ENCODE data around the gene PPM1L.
"Not testable (repeated sequence)": the region's sequence is repeated elsewhere in the genome, so short reads cannot be mapped to it uniquely, and the experiment has no call there.

The PPM1L gene

DNA sequence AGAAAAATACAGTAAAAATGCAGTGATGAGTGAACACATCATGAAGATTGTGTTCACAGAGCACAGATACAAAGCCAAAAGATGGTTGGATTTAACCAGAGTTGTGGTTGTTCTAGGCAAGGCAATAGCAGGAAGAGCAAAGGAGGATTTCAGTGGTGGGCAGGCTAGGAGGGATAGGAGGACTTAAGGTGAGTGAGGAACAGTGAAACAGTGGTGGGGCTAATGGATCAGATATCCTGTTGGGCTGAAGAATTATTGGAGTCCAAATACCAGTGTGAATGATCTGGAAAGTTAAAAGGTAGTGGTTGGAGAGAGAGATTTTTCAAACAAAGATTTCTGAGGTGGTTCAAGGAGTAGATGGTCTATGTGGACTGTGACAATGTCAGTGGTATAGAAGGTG, 240.8 kb downstream of the PPM1L start:
- H3K9me3 ChIP-seq (ENCODE audit: low read length): no peaks in the 10 kb centered on the region
- H3K4me1 ChIP-seq (ENCODE audit: insufficient read depth, low read length): no peaks in the 10 kb centered on the region

DNA sequence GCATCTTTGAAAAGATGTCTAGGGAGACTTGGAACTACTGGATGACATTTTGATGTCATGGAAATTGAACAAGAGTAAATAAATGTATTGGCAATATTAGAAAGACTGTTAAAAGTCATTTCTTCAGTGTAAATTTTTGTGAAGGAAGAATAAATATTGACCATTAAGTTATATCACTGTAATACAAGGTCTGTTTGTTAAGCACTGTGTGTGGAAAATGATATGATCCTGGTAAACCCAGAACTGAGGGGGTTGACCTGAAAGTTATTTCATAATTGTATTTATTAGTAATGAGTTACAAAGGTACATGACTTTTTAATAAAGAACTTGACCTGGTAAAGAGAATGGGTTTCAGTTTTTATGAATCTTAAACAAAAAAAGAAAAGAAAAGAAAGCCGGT, 242.6 kb downstream of the PPM1L start:
- Histone ChIP-seq H3K36me3 (ENCODE audit: insufficient read depth, low read length) (no peaks in the 10 kb centered on the region), H3K27me3 (ENCODE audit: control insufficient read depth in 1 of 2, insufficient read depth in 2 of 2, low read length in 2 of 2) (no peaks in the 10 kb centered on the region), H3K9ac (ENCODE audit: low read length) (no peak overlapping the region), H3K4me1 (ENCODE audit: insufficient read depth, low read length) (no peaks in the 10 kb centered on the region), H3K27ac (ENCODE audit: low read depth, low read length) (no peak overlapping the region), H3K9me3 (ENCODE audit: low read length) (no peaks in the 10 kb centered on the region), H3K4me3 (ENCODE audit: low read depth in 1 of 2, low read length in 2 of 2) (no peak overlapping the region)

More for the DNA sequence above, 240.8 kb downstream of the PPM1L start:
- H3K27ac ChIP-seq (ENCODE audit: low read depth, low read length): no peak overlapping the region
- H3K4me3 ChIP-seq (ENCODE audit: low read depth in 1 of 2, low read length in 2 of 2): no peak overlapping the region
- no peak overlapping the region for H3K9ac ChIP-seq (ENCODE audit: low read length)
- no peaks in the 10 kb centered on the region for H3K36me3 ChIP-seq (ENCODE audit: insufficient read depth, low read length)
- H3K27me3 ChIP-seq (ENCODE audit: control insufficient read depth in 1 of 2, insufficient read depth in 2 of 2, low read length in 2 of 2): no peaks in the 10 kb centered on the region

DNA sequence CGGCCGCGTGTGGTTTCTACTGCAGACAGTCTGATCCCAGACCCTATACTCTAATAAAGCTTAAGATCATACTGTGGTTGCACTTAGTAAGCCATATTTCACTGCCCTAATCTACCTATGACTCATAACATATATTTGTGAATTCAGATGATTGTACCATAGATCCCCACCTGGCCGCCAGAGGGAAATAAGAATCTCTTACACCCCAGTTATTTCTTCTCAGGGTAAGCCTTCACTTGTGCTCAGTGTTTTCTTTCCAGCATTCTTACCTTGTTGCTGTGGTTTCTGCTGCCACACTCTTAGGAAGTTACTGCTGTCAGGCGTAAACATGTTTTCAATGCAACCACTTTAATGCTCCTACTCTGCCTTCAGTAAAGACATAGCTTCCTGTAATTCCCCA, 243.2 kb downstream of the PPM1L start:
- H3K36me3 ChIP-seq (ENCODE audit: insufficient read depth, low read length): no peaks in the 10 kb centered on the region
- no peaks in the 10 kb centered on the region for H3K9me3 ChIP-seq (ENCODE audit: low read length)
- no peak overlapping the region for H3K4me3 ChIP-seq (ENCODE audit: low read depth in 1 of 2, low read length in 2 of 2)
- no peak overlapping the region for H3K9ac ChIP-seq (ENCODE audit: low read length)
- H3K27ac ChIP-seq (ENCODE audit: low read depth, low read length): no peak overlapping the region
- H3K27me3 ChIP-seq (ENCODE audit: control insufficient read depth in 1 of 2, insufficient read depth in 2 of 2, low read length in 2 of 2): no peaks in the 10 kb centered on the region
- H3K4me1 ChIP-seq (ENCODE audit: insufficient read depth, low read length): no peaks in the 10 kb centered on the region

DNA sequence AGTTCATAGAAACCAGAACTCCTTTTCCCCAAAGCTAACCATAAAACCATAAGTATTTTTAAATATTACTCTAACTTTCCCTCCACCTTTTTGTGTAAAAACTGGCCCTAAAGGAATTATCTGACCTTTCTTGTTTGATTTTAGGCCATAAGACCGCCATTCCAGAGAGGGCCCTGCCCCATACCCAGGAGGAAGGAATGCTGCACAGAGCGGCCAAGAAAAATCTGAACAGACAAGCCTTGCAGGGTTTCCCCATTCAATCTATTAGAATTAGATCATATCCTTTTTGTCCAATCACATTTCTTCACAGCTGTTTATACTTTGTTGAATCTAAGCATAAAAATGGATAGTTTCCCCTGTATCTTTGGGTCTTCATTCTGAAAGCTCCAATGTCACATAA, 252.1 kb downstream of the PPM1L start:
- H3K27ac ChIP-seq (ENCODE audit: low read depth, low read length): no peak overlapping the region
- H3K27me3 ChIP-seq (ENCODE audit: control insufficient read depth in 1 of 2, insufficient read depth in 2 of 2, low read length in 2 of 2): no peaks in the 10 kb centered on the region

DNA sequence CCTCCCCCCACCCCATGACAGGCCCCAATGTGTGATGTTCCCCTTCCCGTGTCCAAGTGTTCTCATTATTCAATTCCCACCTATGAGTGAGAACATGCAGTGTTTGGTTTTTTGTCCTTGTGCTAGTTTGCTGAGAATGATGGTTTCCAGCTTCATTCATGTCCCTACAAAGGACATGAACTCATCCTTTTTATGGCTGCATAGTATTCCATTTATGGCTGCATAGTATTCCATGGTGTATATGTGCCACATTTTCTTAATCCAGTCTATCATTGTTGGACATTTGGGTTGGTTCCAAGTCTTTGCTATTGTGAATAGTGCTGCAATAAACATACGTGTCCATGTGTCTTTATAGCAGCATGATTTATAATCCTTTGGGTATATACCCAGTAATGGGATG, 254.1 kb downstream of the PPM1L start:
- not testable (repeated sequence) for H3K4me3 ChIP-seq (ENCODE audit: low read depth in 1 of 2, low read length in 2 of 2); H3K9ac ChIP-seq (ENCODE audit: low read length); H3K4me1 ChIP-seq (ENCODE audit: insufficient read depth, low read length); H3K27ac ChIP-seq (ENCODE audit: low read depth, low read length); H3K36me3 ChIP-seq (ENCODE audit: insufficient read depth, low read length); H3K27me3 ChIP-seq (ENCODE audit: control insufficient read depth in 1 of 2, insufficient read depth in 2 of 2, low read length in 2 of 2); H3K9me3 ChIP-seq (ENCODE audit: low read length)

More for the DNA sequence above, 252.1 kb downstream of the PPM1L start:
- Histone ChIP-seq H3K9ac (ENCODE audit: low read length) (no peak overlapping the region), H3K4me3 (ENCODE audit: low read depth in 1 of 2, low read length in 2 of 2) (no peak overlapping the region), H3K36me3 (ENCODE audit: insufficient read depth, low read length) (no peaks in the 10 kb centered on the region), H3K9me3 (ENCODE audit: low read length) (no peaks in the 10 kb centered on the region), H3K4me1 (ENCODE audit: insufficient read depth, low read length) (no peaks in the 10 kb centered on the region)

DNA sequence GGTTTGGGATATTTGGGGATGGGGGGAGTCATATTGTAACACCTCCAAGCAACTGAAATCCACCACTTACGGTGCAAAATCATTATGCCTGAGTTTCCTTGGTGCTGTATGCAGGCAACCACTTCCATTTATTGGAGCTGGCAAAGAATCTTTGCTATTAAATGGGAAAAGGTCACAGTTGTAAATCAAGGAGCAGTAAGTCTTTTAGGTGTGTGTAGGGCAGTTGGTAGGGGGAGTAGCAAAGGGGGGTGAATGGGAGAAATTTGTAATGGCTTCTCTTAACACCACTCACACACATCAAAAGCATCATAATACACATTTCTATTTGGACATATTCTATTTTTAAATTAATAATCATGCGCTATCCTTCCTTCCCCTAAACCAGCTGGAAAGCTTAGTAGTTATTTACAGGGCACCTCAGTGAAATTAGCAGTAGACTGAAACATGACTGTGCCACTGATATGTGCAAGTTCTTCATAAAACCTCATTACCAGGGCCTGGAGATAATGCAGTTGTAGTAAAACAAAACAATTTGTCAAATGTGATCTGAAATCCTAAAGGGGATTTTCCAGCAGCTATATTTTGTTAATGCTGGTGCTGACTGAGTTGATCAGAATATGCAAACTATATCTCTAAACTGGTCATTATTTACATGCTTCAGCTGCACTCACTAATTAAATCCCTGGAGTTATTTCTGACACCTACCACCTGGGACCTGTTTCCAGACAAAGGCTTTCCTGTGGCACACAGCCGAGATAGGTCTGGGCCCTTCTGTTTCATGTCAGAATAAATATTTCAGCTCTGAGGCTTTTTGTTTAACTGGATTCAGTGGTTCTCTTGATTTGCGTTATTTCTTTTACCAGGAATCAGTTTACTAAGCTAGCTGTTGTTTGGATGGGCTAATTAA, 259.1 kb downstream of the PPM1L start:
- Histone ChIP-seq H3K27me3 (ENCODE audit: control insufficient read depth in 1 of 2, insufficient read depth in 2 of 2, low read length in 2 of 2) (no peaks in the 10 kb centered on the region), H3K36me3 (ENCODE audit: insufficient read depth, low read length) (no peaks in the 10 kb centered on the region), H3K27ac (ENCODE audit: low read depth, low read length) (no peak overlapping the region), H3K4me1 (ENCODE audit: insufficient read depth, low read length) (peaks cover 18% of the 10 kb centered on the region), H3K9me3 (ENCODE audit: low read length) (no peaks in the 10 kb centered on the region), H3K4me3 (ENCODE audit: low read depth in 1 of 2, low read length in 2 of 2) (no peak overlapping the region), H3K9ac (ENCODE audit: low read length) (no peak overlapping the region)

DNA sequence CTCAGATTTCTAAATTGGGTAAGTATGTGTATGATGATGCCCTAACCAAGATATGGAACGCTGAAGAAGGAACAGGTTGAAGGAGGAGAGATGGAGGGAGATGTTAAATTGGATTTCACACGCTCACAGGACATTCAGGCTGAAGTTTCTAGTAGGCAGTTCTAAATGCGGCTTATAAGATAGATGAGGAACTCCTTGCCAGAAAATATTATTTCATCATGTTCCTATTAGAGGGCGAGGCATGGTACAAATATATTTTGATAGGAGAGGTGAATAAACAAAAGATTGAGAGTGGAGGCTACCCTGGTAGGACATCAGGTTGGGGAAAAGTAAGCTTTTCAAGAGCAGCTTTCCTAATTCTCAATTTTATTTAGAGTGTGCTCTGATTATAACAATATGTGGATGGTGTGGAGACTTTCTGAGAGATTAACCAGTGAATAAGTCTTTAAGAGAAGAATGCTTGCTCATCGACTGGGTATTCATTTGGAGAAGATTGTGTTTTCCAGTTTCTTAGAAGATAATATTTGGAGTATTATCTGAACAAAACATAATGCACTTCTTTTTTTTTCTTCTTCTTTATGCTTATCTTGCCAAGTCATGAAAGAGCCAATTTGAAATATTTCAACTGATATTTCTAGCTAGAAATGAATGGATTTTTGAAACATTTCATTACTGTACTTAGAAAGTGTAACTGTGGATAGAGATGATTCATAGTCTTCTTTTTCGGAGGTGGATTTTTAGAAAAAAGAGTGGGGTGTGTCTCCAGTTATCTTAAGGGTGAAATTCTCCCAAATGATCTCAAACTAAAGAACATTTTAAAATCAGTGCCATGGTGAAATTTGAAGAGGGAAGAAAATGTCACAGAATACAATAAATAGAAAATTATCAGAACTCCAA, 260.6 kb downstream of the PPM1L start:
- no peaks in the 10 kb centered on the region for H3K9me3 ChIP-seq (ENCODE audit: low read length)

DNA sequence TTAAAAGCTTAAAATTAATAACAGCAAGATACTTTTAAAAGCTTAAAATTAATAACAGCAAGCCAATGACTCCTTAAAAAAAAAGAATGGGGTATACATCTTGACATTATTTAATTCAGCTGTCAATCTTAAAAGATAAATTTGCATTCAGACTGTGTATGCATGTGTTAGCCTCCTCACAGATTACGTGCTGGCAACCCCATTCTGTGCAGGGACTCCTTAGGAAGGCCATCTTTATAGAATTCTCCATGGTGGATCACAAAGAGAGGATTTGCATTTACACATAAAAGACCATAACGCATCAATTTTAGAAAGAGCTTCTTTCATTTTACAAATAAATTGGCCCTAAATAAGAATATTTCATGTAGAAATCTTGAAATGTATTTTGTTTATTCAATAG, 261.9 kb downstream of the PPM1L start:
- H3K27me3 ChIP-seq (ENCODE audit: control insufficient read depth in 1 of 2, insufficient read depth in 2 of 2, low read length in 2 of 2): no peaks in the 10 kb centered on the region
- H3K9me3 ChIP-seq (ENCODE audit: low read length): peaks cover 2% of the 10 kb centered on the region
- H3K27ac ChIP-seq (ENCODE audit: low read depth, low read length): no peak overlapping the region
- H3K4me3 ChIP-seq (ENCODE audit: low read depth in 1 of 2, low read length in 2 of 2): no peak overlapping the region
- peaks cover 18% of the 10 kb centered on the region for H3K4me1 ChIP-seq (ENCODE audit: insufficient read depth, low read length)
- H3K9ac ChIP-seq (ENCODE audit: low read length): no peak overlapping the region
- H3K36me3 ChIP-seq (ENCODE audit: insufficient read depth, low read length): no peaks in the 10 kb centered on the region

More for the DNA sequence above, 260.6 kb downstream of the PPM1L start:
- Histone ChIP-seq H3K9ac (ENCODE audit: low read length) (no peak overlapping the region), H3K27me3 (ENCODE audit: control insufficient read depth in 1 of 2, insufficient read depth in 2 of 2, low read length in 2 of 2) (no peaks in the 10 kb centered on the region), H3K4me3 (ENCODE audit: low read depth in 1 of 2, low read length in 2 of 2) (no peak overlapping the region), H3K36me3 (ENCODE audit: insufficient read depth, low read length) (no peaks in the 10 kb centered on the region), H3K27ac (ENCODE audit: low read depth, low read length) (no peak overlapping the region), H3K4me1 (ENCODE audit: insufficient read depth, low read length) (peaks cover 18% of the 10 kb centered on the region)

DNA sequence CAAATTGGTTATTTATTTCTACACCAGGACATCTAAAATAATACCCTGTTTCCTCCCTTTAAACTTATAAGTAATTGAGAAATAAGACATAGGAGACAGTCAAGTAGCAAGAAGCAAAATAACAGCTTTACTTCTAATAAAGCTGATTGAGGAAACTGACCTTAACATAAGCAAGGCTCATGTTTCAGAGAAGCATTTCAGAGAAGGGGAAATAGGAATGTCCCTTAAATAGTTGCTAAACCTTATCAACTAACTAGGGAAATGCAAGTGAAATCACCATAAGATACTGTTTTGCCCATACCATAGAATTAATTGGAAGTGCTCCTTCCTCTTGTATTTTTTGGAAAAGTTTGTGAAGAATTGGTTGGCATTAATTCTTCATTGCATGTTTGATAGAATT, 264.2 kb downstream of the PPM1L start:
- no peak overlapping the region for H3K9ac ChIP-seq (ENCODE audit: low read length)
- peaks cover 10% of the 10 kb centered on the region for H3K4me1 ChIP-seq (ENCODE audit: insufficient read depth, low read length)
- no peaks in the 10 kb centered on the region for H3K36me3 ChIP-seq (ENCODE audit: insufficient read depth, low read length)
- no peak overlapping the region for H3K4me3 ChIP-seq (ENCODE audit: low read depth in 1 of 2, low read length in 2 of 2)
- H3K9me3 ChIP-seq (ENCODE audit: low read length): peaks cover 3% of the 10 kb centered on the region
- H3K27me3 ChIP-seq (ENCODE audit: control insufficient read depth in 1 of 2, insufficient read depth in 2 of 2, low read length in 2 of 2): no peaks in the 10 kb centered on the region
- no peak overlapping the region for H3K27ac ChIP-seq (ENCODE audit: low read depth, low read length)

DNA sequence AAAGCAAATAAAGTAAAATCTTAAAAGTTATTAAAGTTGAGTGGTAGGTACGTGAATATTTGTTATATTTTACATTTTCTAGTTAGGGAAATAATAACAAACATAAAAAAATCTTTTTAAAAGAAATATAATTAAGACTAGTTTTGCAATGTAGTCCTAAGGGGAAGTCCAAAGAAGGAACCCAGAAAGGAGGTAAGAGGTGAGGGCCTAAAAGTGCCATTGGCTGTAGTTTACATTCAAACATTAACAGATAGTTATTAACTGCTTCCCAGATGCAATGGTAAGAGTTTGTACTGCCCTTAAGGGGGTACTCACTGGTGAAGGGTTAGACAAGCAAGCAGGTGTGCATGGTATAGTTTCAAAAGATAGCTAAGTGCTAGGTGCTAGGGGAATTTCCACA, 269.9 kb downstream of the PPM1L start:
- Histone ChIP-seq H3K4me3 (ENCODE audit: low read depth in 1 of 2, low read length in 2 of 2) (no peak overlapping the region), H3K4me1 (ENCODE audit: insufficient read depth, low read length) (no peaks in the 10 kb centered on the region), H3K9ac (ENCODE audit: low read length) (no peak overlapping the region), H3K27ac (ENCODE audit: low read depth, low read length) (no peak overlapping the region), H3K9me3 (ENCODE audit: low read length) (peaks cover 3% of the 10 kb centered on the region), H3K27me3 (ENCODE audit: control insufficient read depth in 1 of 2, insufficient read depth in 2 of 2, low read length in 2 of 2) (no peaks in the 10 kb centered on the region), H3K36me3 (ENCODE audit: insufficient read depth, low read length) (no peaks in the 10 kb centered on the region)

DNA sequence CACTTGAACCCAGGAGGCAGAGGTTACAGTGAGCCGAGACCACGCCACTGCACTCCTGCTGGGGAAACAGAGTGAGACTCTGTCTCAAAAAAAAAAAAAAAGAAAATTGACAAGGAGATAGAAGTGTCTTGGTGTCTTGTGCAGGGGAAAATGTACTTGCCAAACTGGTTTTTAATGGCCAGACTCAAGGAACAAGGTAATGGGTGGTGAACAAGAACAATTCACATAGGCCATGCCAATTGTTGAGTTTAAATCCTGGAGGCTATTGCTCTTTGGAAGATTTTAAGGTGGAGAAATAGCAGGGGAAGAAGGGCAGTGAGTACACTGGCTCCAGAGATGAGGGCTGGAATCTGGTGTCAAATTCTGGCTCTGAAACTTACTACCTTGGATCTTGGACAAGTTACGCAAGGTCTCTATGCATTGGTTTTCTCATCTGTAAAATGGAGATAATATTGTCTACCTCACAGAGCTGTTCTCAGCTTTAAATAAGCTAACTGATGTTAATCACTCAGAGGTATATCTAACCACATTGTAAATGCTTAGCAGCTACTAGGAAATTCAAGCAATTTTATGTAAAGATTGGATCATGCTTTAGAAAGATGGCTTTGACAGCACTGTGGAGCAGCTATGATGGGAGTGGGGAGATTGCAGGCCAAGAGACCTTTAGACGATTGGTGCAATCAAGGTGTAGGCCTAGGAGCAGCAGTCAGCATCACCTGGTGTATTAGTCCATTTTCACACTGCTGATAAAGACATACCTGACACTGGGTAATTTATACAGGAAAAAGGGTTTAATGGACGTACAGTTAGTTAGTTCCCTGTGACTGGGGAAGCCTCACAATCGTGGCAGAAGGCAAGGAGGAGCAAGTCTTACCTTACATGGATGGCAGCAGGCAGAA, 270.8 kb downstream of the PPM1L start:
- Histone ChIP-seq H3K36me3 (ENCODE audit: insufficient read depth, low read length) (no peaks in the 10 kb centered on the region), H3K27me3 (ENCODE audit: control insufficient read depth in 1 of 2, insufficient read depth in 2 of 2, low read length in 2 of 2) (no peaks in the 10 kb centered on the region), H3K4me3 (ENCODE audit: low read depth in 1 of 2, low read length in 2 of 2) (no peak overlapping the region), H3K27ac (ENCODE audit: low read depth, low read length) (no peak overlapping the region), H3K9ac (ENCODE audit: low read length) (no peak overlapping the region), H3K4me1 (ENCODE audit: insufficient read depth, low read length) (no peaks in the 10 kb centered on the region), H3K9me3 (ENCODE audit: low read length) (peaks cover 3% of the 10 kb centered on the region)
